ENCODE data around the gene TBC1D2B. TPM values are rescaled to one million over a fixed set of nuclear protein-coding genes. Genes with fewer than 3 reads are reported as not detected.
"Not testable (repeated sequence)": the region's sequence is repeated elsewhere in the genome, so short reads cannot be mapped to it uniquely, and the experiment has no call there.

The TBC1D2B gene
- total RNA-seq, 1 donor from 2014 or later = 24.4 TPM

DNA sequence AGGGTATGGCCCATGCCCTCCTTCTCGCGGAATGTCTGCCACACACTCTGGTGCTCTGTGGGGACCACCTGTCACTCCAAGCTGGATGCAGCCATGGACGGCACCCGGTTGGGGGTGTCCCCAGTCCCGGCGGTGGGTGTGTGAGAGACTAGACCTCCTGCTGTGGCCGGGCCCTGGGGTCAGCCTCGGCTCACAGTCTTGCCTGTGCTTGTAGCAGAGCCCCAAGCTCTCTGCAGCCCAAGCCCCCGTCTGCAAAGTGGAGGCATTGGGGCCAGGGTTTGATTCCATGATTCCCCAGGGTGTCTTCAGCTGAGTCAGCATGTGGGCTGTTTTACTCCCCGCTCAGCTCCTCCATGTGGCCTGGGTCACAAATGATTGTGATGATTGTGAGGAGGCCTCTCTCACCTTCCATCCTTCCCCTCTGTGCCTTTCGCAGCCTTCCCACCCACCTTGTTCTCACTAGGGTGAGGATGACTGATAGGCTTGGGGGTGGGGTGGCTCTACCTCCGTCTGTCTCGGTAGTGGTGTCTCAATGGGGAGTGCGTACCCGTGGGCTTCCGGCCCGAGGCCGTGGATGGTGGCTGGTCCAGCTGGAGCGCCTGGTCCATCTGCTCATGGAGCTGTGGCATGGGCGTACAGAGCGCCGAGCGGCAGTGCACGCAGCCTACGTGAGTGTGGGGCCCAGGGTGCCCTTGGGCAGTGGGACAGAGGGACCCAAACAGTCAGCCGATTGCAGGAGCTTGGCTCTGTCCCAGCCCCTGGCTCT is 100.6 kb downstream of the TBC1D2B start:
- DNase-seq (ENCODE audit: low read depth) = not testable (repeated sequence)

DNA sequence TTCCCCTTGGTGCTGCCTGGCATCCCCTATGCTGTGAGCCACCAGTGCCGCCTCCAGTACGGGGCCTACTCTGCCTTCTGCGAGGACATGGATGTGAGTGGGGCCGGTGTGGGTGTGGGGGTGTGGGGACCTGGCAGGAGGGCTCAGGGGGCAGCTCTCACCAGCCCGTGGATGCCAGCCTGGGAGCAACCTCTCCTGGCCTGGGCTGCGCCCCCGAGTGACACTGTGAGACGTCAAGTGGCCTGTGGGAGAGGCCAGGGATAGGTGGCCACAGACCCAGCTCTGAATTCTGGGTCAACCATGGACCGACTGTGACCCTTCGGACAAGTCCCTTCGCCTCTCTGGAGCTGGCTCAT is 101.4 kb downstream of the TBC1D2B start:
- DNase-seq (ENCODE audit: low read depth) = not testable (repeated sequence)

DNA sequence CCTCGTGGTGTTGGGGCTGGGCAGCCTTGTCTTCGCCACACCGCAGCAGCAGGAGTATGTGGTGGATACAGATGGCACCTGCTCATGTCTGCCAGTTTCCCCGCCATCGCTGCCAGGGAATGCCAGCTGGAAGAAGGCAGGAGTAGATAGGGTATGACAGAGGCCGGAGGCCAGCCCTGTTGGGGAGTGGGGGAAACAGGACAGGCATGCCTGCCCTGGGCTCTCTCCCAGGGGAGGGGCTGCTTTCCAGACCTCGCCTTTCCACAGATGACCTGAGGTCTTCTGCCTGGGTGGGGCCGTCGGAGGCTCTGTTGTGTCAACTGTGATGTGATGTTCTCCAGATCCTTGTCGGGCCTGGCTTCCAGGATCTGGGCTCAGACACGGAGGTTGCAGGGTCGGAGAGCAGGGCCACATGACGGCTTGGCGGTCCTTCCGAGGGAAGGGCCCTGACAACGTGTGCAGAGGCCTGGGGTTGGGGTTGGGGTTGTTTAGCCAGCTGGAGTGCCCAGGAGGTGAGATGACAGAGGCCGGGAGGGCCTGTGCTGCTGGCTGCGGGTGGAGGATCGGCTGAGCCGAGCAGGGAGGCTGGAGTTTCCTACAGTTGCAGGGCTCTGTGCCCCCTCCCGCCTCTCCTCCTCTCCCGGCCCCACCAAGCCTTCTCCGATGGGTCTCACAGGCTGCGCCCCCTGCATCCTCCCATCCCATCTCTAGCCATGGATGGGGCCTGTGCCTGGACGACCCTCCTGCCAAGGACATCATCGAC is 102.0 kb downstream of the TBC1D2B start:
- peak; percentile 90 for DNase-seq (ENCODE audit: low read depth)

DNA sequence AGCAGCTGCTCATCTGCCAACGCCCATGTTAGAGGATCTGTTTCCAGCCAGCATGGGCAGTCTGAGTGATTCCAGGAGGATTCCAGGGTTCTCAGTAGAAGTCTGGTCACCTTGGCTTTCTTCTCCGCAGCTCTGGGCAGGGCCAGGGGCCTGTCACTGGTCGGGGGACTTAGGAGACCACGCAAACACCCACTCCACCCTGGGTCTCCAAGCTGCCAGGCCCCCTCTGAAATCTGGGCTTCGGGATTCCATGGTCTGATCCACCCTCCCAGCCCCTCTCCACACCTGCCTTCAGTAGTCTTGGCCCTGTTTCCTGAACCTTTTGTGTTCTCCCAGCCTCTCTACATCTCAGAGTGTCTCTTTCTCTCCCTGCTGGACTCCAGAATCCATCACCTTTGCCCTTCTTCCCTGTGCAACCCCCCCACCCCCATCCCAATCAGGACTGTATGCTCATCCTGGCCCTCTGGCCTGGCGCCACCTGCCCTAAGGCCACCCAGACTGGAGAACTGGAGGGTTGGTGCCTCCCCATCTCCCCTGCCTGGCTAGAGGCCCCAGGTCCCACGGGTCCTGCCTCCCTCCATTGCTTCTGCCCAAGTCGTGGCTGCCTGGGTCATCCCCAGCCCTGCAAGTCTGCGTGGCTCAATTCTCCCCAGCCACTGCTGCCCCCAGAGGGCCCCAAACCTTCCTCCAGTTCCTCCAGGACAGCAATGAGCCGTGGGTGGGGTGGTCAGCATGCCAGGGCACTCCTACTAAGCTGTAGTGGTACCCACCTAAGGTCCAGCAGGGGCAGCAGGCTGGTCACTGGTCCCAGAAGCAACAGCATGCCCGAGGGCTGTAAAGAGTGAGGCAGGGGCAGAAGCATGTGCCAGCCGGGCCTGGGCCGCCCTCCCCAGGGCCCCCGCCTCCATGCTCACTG is 102.8 kb downstream of the TBC1D2B start:
- DNase-seq (ENCODE audit: low read depth) = peak; percentile 44

DNA sequence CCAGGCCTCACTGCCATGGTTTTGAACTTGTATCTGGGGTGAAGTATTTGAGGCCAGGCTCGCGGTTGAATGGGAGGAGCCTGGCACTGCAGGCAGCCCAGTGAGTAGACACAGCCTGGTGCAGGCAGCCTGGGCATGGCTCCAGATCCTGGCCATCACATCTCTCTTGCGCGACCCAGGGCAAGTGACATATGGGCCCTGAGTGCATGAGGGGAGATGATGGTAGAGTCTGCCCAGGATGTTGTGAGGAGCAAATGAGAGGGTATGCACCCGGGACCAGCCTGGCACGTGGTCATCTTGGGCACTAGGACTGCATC is 103.5 kb downstream of the TBC1D2B start:
- DNase-seq (ENCODE audit: low read depth) = peak; percentile 95

DNA sequence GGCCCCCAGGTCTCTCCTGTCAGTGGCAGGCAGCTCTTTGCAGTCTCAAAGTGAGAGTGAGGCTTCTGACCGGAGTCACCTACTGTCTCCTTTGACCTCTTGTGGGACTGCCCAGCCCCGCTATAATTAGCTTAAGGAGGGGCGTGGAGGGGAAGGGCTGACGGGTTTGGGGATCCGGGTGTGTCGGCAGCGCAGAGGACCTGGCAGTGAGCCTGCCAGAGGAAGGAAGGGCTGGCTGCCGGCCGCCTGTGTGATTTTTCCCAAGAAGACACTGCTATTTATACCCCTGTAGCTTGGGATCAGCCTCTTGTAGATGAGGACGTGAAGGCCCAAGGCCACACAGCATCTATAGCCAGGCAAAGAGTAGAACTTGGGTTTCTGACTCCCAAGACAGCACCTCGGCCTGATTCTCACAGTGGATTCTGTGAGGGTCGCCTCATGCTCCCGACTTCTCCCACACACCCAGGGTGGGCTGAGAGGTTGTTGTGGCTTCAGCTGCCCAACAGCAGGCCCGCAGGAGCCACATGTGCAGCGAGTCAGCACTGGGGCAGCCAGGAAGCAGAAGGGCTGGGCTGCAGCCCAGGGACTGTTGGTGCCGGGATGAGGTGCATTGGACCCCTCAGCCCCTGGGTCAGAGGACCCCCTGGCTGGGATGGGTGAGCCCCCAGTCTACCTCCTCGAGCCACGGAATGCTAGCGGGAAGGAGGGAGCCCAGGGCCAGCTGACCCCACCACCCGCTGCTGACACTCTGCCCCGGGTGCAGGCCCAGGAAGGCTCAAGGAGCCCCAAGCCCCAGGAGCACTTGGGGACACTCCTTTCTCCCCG is 104.0 kb downstream of the TBC1D2B start:
- not testable (repeated sequence) for DNase-seq (ENCODE audit: low read depth)

DNA sequence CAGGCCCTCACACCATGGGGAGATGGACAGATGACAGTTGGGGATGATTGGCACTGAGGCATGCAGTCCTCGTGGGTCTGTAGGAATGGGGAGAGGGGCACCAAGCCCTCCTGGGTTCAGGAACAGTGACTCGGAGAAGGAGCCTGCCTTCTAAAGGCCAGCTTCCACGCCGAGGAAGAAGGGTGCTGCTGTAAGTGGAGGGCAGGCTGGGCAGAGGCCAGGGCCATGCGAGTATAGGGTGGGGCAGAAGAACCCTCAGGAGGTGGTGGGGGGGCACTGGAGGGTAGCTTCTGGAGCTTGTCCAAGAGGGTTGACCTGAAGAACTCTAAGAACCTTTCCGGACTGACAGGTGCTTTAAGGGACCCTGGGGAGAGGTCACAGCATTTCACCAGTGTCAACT is 104.8 kb downstream of the TBC1D2B start:
- not testable (repeated sequence) for DNase-seq (ENCODE audit: low read depth)

DNA sequence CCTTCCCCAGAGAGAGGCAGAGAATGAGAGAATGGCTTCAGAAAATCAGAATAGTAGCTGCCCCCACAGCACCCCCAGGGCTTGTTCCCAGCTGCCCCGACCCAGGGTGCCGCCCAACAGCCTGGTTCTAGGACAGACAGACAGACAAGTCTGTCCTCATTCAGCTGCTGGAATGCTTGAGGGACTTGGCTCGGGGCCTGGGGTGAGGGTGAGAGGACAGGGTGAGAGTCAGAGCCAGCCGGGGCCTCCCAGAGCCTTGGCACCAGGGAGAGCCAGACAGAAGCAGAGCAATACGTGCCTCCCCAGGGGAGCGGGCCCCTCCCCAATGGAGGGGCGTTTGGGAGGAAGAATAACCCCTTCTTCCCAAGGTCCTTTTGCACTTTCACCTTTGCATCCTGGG is 105.6 kb downstream of the TBC1D2B start:
- DNase-seq (ENCODE audit: low read depth) = peak; percentile 53

DNA sequence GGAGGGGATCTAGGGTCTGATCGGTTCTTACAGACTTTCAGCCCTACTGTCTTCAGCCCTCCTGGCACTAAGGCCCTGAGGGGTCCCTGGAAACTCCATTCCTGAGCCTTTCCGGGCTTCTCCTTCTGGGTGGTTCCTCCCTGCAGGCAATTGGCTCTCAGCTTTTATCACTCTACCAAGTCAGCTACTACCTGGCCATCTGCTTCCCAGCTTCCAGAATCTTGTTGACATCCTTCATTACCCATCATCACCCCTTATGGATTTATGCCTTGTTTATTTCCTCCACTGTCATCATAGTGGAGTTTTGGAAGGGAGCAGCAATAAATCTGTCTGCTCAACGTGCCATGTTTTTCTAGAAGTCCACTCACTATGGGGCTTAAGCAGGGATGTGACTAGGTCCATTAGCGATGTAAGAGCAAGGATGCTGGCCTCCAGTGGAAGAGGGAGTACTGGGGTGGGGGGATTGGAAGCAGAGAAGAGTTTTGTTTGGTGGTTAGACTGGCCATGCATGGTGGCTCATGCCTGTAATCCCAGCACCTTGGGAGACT is 106.6 kb downstream of the TBC1D2B start:
- DNase-seq (ENCODE audit: low read depth) = not testable (repeated sequence)

DNA sequence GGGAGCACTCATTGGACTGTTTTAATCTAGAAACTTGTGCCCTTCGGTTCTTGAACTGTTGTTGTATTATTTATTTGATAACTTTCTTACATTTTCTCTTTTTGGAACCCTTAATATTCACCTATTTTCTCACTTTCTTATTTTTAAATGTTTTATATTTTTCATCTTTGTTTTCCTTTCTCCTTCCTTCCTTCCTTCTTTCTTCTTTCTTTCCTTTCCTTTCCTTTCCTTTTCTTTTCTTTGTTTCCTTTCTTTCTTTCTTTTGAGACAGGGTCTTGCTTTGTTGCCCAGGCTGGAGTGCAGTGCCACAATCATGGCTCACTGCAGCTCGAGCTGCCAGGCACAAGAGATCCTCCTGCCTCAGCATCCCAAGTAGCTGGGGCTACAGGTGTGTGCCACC is 108.5 kb downstream of the TBC1D2B start:
- DNase-seq (ENCODE audit: low read depth) = no peak

DNA sequence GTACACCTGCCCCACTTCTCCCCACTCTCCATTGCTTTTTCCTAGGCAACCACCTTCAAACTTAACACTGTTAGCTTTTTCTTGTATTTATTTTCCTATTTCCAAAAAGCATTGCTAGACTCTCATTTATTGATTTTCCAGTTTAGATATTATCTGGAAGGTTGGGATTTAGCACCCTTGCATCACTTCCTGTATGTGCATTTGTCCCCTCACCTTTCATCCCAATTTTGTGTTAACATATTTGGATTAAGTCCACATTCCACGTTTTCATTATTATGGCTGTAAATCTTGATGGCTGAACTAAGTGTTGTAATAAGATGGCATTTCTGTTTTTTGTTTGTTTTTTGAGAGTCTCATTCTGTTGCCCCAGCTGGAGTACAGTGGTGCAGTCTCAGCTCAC is 109.7 kb downstream of the TBC1D2B start:
- no peak for DNase-seq (ENCODE audit: low read depth)

DNA sequence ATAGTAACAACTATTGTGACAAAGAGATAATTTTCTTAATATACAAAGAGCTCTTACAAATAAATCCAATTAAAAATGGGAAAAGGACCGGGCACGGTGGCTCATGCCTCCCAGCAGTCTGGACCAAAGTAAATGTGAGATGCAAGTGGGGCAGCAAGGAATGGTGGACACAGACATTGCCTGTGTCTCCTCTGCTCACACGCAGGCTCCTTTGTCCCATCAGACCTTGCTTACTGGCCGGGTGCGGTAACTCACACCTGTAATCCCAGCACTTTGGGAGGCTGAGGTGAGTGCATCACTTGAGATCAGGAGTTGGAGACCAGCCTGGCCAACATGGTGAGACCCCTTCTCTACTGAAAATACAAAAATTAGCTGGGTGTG is 110.3 kb downstream of the TBC1D2B start:
- not testable (repeated sequence) for DNase-seq (ENCODE audit: low read depth)

DNA sequence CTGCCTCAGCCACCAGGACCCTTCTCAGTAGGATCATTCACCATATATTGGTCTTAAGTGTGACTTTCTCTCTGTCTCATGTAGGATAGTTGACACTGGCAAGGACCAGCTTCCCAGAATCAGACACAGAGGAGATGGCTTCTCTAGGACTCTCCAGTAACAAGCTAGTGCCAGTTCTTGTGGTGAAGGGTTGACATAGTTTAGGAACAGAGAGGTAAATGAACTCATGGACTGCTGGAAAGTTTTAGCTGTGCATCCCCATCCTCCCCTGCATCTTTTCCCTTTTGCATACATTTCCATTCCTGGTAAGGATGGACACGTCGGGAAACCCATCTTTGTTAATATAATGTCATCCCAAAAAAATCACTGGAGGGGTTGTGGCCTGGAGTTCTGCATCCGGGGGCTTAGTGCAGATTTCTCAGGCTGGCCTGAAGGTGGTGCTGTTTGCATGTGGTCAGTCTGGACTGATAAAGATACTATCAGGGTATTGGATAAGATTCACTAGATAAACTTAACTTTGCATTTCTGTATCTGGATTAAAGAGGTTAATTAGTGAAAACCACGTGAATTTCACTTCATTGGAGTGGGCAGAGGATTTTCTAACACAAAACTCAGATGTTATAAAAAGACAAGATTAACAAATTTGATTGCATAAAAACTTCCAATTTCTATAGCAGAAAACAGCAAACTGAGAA is 110.8 kb downstream of the TBC1D2B start:
- DNase-seq (ENCODE audit: low read depth) = peak; percentile 62

DNA sequence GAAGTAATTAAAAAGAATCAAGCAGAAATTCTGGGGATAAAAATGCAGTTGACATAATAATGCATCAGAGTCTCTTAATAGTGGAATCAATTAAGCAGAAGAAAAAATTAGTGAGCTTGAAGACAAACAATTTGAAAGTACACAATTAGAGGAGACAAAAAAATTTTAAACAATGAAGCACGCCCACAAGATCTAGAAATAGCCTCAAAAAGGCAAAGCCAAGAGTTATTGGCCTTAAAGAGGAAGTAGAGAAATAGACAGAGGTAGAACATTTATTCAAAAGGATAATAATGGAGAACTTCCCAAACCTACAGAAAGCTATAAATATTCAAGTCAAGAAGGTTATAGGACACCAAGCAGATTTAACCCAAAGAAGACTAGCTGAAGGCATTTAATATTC is 113.3 kb downstream of the TBC1D2B start:
- DNase-seq (ENCODE audit: low read depth) = no peak

DNA sequence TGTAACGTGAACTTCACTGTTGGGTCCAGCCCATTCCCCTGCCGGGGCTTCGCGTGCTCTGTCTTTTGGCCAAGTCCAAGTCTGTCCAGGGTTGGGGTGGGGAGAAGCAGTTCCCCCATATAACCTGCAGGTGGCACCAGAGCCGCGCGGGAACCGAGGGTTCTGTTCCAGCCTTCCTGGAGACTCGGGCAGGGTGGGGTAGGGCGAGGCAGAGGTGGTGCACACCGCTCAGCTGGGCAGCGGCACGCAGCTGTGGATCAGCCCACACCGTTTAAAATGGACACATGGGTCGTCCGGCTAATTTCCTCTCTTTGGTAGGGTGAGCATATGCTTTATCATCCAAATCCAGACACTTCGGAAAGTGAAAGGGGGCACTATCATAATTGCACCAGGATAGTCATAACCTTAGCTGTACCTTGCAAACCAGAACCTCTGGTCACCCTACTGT is 118.1 kb downstream of the TBC1D2B start:
- peak; percentile 78 for DNase-seq (ENCODE audit: low read depth)

DNA sequence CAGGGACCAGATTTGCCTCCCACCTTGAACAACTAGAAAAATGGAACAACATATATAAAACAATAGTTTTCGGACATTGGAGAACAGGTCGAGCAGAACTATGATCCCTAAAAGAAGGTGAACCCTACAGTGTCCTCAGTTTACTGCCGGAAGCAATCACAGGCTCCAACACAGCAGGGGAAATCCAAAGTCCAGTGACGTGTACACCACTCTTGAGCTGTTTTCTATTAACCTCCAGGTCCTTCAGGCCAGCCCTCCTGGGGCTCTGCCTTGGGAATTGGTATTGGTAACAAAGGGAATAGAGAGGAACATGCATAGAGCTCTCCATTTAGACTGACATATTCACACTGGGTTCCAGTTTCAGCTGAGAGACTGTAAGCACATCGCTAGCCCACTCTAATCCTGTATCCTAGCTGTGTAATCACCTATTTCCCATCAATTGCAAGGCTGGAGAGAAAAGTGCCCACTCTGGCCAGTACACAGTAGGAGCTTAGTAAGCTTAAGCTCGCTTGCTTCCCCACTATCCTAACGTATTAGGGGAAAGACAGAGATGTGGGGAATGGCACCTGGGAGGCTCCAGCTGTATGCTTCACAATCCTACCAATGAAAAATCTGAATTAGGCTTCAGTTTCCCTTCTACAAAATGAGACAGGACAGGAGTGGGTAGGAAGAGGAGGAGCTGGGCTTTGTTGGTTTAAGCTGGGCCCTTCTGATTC is 118.6 kb downstream of the TBC1D2B start:
- DNase-seq (ENCODE audit: low read depth) = not testable (repeated sequence)

DNA sequence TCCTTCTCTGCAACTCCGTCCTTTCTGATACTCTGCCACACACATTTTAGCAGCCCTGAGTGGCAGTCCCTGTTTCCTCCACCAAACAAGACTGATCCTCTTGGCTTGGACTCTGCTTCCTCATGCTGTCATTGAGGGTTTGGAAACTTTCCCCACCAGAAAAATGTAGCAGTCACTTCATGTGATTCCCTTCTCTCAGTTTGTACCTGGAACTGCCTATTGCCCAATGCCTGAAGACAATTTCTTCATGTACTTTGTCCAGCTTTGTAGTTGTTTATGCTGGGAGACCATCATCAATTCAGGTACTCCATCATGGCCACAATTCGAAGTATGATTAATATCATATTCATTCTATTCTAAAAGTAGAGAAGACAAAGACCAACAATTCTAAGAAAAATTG is 119.5 kb downstream of the TBC1D2B start:
- not testable (repeated sequence) for DNase-seq (ENCODE audit: low read depth)

DNA sequence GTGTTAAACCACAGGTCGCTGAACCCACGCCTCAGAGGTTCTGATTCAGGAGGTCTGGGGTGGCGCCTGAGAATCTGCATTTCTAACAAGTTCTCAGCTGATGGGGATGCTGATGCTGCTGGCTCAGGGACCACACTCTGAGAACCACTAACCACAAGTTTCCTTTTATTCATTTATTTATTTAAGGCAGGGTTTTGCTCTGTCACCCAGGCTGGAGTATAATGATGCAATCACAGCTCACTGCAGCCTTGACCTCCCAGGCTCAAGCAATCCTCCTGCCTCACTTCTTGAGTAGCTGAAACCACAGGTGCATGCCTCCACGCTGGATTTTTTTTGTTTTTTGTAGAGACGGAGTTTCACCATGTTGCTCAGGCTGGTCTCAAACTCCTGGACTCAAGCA is 123.6 kb downstream of the TBC1D2B start:
- DNase-seq (ENCODE audit: low read depth) = not testable (repeated sequence)

DNA sequence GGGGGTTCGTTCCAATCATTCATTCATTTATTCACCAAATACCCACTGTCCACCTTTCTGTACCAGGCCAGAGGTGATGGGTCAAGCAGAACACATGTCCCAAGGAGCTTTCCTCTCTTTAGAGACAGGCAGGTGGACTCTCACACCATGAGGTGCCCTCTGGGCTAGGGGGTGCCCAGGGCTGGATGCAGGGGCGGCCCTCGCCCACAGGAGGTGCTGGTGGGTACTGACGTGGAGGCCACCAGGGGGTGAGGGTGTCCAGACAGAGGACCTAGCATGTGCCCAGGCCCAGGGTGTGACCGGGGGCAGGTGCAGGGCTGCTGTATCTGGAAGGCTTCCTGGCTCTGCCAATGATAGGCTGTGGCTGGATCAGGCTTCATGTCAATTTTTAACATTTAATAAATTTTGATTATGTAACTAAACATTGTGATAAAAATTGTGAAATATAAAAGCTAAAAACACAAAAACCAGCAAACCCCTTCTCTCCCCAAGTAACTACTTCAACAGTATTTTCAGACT is 124.5 kb downstream of the TBC1D2B start:
- DNase-seq (ENCODE audit: low read depth) = not testable (repeated sequence)
